Midbrain (tissue), 1 donor: ENCODE results near the gene FSD1.
"Not testable (repeated sequence)": the region's sequence is repeated elsewhere in the genome, so short reads cannot be mapped to it uniquely, and the experiment has no call there.

ENCODE experiments used
- DNase-seq: peaks from one replicate; lab custom pipeline; 2025; lab: John Stamatoyannopoulos, UW

Gene FSD1

DNA sequence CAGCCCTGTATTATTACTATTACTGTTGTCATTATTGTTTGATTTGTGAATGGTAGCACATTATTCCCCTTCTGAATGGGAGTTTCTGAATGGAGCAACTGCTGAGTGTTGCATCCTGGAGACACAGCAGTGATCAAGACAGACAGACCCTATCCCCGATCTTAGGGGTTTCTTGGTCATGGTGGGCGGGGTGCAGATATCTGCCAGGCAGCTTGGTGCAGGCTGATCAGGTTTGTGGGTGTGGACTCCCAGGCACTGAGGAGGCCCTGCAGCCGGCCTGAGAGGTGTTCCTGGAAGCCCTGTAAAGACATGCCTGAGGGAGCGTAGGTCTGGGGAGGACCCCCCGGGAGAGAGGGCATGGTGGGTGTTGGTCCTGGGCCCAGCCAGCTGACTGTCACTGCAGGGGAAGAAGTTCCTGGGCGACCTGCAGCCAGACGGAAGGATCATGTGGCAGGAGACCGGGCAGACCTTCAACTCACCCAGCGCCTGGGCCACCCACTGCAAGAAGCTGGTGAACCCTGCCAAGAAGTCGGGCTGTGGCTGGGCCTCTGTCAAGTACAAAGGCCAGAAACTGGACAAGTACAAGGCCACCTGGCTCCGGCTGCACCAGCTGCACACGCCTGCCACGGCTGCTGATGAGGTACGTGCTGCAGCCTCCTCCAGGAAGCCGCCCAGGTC is 41.1 kb downstream of the FSD1 start:
- DNase-seq = no peak

GRCh38 chr19:4346020-4346383 is 41.6 kb downstream of the FSD1 start:
- DNase-seq = no peak

DNA sequence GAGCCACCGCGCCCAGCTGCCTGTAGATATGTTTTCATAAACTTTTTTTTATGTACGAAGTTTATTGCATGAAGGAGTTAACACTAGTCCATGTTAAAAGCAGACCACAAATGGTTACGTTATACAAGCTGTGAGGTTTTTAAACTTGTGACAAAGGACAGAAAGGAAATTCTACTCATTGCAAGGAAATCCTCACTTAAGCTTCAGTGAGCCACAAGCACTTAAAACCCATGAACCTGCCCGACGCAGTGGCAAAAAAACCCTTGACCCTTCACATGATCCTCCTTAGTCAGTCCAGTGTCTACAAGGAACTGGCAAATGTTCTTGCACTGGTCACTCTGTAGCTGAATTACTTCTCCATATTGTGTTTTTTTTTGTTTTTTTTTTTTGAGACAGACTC is 43.1 kb downstream of the FSD1 start:
- DNase-seq = no peak

DNA sequence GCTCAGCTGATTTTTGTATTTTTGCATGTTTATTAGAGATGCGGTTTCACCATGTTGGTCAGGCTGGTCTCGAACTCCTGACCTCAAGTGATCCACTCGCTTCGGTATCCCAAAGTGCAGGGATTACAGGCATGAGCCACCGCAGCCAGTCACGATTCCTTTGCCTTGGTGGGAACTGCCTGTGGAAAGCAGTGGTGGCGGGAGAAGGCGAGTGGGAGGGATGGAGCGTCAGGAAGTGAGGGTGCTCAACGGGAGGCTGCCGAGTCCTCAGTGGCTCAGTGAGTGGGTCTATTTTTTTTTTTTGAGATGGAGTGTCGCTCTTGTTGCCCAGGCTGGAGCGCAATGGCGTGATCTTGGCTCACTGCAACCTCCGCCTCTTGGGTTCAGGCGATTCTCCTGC is 44.8 kb downstream of the FSD1 start:
- DNase-seq = not testable (repeated sequence)

GRCh38 chr19:4350111-4350510 is 45.7 kb downstream of the FSD1 start:
- no peak for DNase-seq

DNA sequence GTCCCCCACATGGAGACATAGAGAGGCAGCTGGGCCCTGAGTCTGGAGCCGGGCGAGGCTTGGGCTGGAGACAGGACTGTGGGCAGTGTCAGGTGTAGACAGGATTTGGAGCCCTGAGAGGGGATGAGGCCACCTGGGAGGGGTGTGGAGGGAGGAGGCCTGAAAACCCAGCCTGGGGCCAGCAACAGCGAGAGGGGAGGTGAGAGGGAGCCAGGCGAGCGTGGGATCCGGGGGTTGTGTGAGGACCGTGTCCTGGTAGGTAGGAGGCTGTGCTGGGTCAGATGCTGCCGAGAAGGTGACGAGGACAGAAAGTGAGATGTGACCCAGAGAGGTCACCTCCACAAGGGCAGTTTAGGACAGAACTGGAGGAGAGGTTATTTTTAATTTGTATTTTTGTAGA is 46.3 kb downstream of the FSD1 start:
- DNase-seq = no peak

DNA sequence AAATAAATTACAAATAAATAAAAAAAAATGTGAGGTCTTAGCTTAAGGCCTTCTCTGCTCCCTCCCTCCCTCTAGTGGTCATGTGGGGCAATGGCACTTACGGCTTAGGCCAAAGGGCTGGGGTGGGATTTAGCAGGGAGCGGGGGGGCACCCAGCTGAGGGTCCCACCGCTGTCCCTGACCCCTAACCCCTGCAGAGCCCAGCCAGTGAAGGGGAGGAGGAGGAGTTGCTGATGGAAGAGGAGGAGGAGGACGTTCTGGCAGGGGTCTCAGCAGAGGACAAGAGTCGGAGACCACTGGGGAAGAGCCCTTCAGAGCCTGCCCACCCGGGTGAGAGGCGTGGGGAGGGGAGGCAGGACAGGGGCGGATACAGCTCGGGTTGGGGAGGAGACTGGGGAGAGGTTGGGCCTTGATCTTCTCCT is 48.3 kb downstream of the FSD1 start:
- DNase-seq = no peak

- DNase-seq = no peak
Observed at GRCh38 chr19:4354282-4354681, 49.9 kb downstream of the FSD1 start.

DNA sequence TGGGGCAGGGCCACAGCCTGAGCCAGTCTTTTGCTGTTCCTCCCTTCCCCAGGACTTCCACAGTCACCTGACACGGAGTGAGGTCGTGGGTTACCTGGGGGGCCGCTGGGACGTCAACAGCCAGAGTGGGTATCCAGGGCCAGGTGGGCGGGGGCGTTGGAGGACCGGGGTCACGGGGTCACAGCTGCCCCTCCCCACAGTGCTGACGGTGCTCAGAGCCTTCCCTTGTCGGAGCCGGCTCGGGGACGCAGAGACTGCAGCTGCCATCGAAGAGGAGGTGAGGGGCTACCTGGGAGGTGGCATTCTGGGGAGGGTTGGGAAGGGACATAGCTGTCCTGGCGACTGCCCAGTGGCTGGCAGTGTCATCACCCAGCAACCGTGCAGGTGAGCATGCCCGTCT is 50.5 kb downstream of the FSD1 start:
- no peak for DNase-seq

DNA sequence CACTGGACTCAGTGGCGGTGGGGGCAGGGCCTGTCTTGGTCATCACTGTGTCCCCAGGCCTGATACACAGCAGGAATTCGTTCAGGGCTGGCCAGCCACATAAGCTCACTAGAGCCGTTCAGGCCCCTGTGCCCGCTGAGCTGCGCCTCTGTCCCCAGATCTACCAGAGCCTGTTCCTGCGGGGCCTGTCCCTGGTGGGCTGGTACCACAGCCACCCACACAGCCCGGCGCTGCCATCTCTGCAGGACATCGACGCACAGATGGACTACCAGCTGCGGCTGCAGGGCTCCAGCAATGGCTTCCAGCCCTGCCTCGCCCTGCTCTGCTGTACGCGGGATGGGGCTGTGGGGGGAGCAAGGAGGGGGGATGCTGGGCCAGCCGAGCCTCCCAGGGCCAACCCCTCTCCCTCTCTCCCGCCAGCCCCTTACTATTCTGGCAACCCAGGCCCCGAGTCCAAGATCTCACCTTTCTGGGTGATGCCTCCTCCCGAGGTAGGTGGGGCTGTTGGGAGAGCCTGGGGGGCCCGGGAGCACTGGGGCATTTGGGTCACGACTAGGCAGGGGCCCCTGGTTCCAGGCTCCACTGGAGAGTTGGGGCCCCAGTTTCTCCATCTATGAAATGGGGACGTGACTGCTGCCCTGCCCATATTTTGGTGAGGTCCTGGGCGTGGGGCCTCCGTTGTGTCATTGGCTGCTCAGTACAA is 52.8 kb downstream of the FSD1 start:
- no peak for DNase-seq

GRCh38 chr19:4357921-4358326 is 53.5 kb downstream of the FSD1 start:
- DNase-seq = no peak

- DNase-seq = no peak
Observed at GRCh38 chr19:4358709-4359626, 54.6 kb downstream of the FSD1 start.

DNA sequence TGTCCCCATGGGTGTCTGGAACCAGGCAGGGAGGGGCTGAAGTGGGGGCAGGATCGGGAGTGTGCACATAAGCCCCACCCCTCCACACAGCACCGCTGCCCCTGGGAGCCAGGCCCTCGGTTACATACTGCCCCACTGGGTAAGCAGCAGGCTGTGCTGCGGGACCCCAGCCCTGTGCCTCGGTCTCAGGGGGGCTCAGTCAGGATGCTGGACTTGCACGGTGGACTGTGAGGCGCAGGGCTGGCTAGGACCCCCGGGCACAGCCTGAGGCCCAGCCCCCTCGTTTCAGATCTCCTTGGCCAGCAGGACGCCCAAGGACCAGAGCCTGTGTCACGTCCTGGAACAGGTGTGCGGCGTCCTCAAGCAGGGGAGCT is 55.2 kb downstream of the FSD1 start:
- no peak for DNase-seq

DNA sequence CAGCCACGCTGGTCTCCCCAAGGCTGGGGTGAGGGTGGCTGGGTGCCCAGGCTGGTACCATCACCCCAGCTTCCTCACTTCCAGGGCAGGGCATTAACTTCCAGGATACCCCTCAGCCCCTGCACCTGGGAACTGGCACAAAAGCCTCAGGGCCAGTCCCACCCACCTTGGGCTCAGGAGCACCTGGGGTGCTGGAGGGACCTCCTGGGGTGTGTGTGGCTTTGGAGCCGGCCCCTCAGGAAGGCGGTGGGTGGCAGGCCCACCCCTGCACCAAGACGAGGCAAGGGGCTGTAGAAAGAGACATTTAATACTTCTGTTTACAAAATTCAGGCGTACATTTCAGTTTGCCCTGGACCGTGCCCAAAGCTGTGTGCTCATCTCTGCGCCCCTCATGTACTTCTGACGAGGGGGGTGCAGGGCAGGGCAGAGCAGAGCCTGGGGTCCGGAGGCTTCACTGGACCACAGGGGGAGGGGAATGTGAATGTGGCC is 55.7 kb downstream of the FSD1 start:
- DNase-seq = no peak

DNA sequence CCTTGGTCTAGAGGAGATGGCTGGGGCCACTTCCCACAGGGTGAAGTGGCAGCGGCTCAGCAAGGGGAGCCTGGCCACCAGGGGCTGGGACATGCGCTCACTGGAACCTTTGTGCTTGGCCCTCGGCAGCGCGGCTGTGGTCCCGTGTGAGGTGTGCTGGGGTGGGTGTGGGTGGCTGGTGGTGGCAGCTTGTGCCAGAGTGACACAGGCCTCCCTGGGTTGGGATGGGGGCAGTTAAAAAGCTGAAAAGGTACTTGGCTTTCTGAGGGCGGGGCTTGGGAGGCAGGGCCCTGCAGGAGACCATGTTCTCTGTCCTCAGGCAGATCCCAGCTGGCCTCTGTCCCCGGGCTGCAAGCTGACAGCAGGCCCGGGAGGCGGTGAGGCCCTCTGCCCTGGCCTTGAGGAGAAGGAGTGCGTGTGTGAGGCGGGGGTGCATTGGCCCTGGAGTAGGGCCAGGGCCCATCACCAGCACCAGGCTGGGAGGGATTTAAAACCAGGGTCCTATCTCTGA is 56.3 kb downstream of the FSD1 start:
- DNase-seq = no peak

DNA sequence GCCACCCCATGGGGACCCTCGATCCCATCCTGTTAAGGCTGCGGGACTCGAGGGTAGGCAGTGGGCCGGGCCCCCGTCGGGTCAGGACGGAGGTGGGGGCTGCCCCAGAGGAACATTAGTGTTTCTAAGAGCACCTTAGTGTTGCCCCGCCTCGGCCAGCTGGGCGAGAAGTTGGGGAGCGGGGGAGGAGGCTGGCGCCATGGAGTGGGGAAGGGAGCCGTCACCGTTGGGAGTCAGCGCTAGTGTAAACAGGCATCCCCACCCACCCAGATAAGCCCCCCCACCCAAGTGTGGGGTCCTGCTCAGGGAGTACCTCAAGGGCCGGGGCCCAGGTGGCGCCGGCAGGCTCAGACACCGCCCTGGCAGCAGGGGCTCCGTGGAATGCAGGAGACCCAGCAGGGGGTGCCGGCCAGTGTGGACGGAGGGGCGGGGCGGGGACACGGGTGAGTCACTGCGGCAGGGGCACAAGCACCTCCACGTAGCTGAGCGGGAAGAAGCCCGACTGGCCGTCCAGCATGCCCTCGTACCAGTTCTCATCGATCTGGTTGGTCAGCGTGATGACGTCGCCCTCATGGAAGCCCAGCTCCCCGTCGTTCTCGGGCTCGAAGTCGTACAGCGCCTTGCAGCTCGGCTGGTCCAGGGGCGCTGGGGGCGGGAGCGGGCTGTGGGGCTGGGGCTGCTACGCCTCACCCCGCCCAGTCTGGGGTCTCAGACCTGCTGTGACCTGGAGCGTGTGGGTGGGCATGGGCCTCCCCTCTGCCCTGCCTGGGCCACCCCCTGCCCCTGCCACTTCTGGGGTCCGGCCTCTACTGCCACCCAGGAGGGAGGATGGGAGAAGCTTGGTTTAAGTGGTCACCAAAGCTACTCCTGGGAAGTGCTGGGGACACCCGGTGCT is 57.0 kb downstream of the FSD1 start:
- no peak for DNase-seq

- DNase-seq = no peak
Observed at GRCh38 chr19:4362101-4362828, 57.9 kb downstream of the FSD1 start.

DNA sequence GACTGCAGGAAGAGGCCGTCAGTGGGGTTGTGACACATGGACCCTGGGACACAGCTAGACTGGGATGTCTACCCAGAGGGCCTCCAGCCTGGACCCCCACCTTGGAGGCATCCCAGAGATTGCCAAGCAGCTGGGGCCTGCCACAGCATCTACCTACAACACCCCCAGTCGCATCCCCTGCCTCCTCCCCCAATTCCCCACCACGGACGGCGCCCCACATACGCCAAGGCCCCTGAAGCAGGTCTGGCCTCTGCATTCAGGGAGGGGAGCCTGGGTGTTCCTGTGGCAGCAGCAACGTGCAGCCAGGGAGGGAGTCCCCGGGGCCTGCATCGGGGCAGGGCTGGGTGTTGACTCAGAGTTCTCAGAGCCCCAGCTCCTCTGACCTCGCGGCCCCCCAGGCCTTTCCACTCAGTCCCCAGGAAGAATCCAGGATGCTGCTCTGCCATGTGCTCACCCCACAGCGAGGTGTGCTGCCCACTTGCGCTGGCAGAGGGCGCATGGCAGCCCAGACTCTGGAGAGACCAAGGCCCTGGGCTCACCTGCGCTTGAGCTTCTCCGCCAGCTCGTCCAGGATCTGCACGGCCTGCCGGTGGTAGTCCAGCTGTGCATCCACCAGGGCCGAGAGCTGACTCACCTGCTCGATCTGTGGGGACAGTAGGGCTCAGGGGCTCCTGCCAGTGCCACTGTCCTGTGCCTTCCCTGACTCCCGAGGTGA is 58.6 kb downstream of the FSD1 start:
- DNase-seq = no peak

DNA sequence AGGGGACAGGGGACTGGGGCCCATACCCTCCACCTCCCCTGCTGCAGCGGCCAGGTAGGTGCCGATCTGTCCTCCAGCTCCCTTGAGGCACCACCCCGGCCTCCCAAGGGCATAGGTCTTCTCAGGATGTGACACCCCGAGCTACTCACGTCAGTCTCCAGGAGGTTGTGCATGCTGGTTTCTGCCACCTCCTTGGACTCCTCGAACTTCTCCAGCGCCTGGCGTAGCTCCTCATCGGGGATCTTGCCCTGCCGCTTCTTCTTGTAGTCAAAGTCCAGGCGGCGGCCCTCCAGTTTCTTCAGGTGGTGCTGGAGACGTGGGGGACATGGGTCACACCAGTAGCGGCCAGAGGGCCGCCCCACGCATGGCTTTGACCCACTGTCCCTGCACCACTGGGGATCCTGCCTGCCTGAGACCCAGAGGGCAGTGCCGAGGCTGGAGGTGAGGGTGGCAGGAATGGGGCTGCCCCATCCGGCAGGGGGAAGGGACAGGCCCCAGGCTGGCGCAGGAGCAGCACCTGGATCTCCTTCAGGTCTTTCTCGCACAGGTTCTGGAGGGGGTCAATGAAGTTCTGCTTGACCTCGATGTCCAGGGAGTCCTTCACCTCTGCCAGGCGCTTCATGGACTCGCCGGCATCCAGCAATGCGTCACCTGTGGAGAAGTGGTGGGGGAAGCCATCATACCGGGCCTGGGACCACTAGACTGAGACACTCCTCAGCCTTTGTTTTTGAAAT is 59.3 kb downstream of the FSD1 start:
- no peak for DNase-seq
